Measurements from ENCODE around the gene CFAP20DC.

CFAP20DC gene

DNA sequence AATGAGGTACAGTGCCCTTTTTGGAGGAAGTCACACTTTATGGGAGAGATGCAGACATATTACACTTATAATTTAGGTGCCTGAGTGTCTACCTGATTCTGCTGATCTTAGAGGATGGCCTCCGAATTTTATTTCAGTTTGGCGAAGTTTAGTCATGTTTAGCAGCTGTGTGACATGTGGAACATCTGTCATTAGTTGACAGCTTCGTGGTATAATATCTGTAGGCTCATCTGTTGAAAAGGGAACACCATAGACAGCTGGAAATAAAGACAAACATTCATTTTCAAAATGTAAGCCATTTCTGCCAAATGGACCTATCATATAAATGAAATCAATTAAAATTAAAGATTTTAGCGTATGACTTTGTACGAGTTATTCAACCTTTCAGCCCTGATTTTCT is 165.4 kb downstream of the CFAP20DC start:
- ChIA-PET CTCF (no interaction called here), POLR2A (no interaction called here)
- no peak for TF ChIP-seq SUZ12 (IDR thresholded peaks at IDR 0.05)
- TF ChIP-seq ZNF384 (IDR thresholded peaks at IDR 0.05) = no peak
- no peak for TF ChIP-seq NFRKB (IDR thresholded peaks at IDR 0.05)

DNA sequence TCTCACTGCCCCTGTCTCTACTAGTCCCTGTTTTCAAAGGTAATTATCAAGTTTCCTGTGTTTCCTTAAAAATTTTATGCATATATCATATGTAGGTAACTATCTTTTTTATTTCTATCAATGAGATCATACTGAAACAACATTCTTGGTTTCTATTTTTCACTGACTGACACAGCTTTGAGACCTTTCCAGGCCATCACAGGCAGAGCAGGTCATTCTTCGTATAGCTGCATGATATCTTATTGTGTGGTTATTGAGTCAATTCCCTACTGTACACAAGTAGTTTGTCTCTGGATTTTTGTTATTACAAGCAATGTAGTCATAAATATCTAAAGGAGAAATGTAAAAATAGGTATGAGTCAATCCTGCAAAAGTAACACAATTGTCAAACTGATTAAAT is 169.6 kb downstream of the CFAP20DC start:
- no peak for DNase-seq (ENCODE audit: extremely low spot score)
- CTCF ChIA-PET = no interaction called here
- POLR2A ChIA-PET = no interaction called here
- TF ChIP-seq L3MBTL2 (conservative IDR thresholded peaks at IDR 0.05) (no peak), HDGF (IDR thresholded peaks at IDR 0.05; ENCODE audit: borderline replicate concordance) (no peak), SUZ12 (IDR thresholded peaks at IDR 0.05) (no peak), FOXK2 (IDR thresholded peaks at IDR 0.05) (no peak), LEF1 (IDR thresholded peaks at IDR 0.05; ENCODE audit: borderline replicate concordance) (no peak), BHLHE40 (IDR thresholded peaks at IDR 0.05; ENCODE audit: borderline replicate concordance) (no peak), CTBP1 (IDR thresholded peaks at IDR 0.05; ENCODE audit: borderline replicate concordance) (no peak), NFRKB (IDR thresholded peaks at IDR 0.05) (no peak), ELF4 (IDR thresholded peaks at IDR 0.05) (no peak), ZNF384 (IDR thresholded peaks at IDR 0.05) (no peak), FOXM1 (IDR thresholded peaks at IDR 0.05; ENCODE audit: borderline replicate concordance) (no peak), FOXA1 (IDR thresholded peaks at IDR 0.05) (no peak), TARDBP (IDR thresholded peaks at IDR 0.05) (no peak)
- TF ChIP-seq, protein P1, sequence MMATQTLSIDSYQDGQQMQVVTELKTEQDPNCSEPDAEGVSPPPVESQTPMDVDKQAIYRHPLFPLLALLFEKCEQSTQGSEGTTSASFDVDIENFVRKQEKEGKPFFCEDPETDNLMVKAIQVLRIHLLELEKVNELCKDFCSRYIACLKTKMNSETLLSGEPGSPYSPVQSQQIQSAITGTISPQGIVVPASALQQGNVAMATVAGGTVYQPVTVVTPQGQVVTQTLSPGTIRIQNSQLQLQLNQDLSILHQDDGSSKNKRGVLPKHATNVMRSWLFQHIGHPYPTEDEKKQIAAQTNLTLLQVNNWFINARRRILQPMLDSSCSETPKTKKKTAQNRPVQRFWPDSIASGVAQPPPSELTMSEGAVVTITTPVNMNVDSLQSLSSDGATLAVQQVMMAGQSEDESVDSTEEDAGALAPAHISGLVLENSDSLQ (IDR thresholded peaks at IDR 0.05) = no peak

More for the DNA sequence above, 165.4 kb downstream of the CFAP20DC start:
- DNase-seq (ENCODE audit: extremely low spot score) = no peak

GRCh38 chr3:58874795-58875194 is 175.0 kb downstream of the CFAP20DC start:
- ChIA-PET POLR2A (no interaction called here), CTCF (no interaction called here)
- no peak for DNase-seq (ENCODE audit: extremely low spot score)
- TF ChIP-seq BHLHE40 (IDR thresholded peaks at IDR 0.05; ENCODE audit: borderline replicate concordance) = no peak
- no peak for TF ChIP-seq SP1 (IDR thresholded peaks at IDR 0.05)
- TF ChIP-seq TARDBP (IDR thresholded peaks at IDR 0.05) = no peak
- TF ChIP-seq, protein P1 (IDR thresholded peaks at IDR 0.05) = no peak
- TF ChIP-seq HDGF (IDR thresholded peaks at IDR 0.05; ENCODE audit: borderline replicate concordance) = no peak
- TF ChIP-seq ELF4 (IDR thresholded peaks at IDR 0.05) = no peak

- DNase-seq (ENCODE audit: extremely low spot score) = no peak
- ChIA-PET CTCF (no interaction called here), POLR2A (no interaction called here)
- no peak for TF ChIP-seq SP1 (IDR thresholded peaks at IDR 0.05)
- no peak for TF ChIP-seq FOXM1 (IDR thresholded peaks at IDR 0.05; ENCODE audit: borderline replicate concordance)
- TF ChIP-seq BHLHE40 (IDR thresholded peaks at IDR 0.05; ENCODE audit: borderline replicate concordance) = no peak
- TF ChIP-seq TARDBP (IDR thresholded peaks at IDR 0.05) = no peak
Measured at GRCh38 chr3:58874248-58874741, 175.5 kb downstream of the CFAP20DC start.

DNA sequence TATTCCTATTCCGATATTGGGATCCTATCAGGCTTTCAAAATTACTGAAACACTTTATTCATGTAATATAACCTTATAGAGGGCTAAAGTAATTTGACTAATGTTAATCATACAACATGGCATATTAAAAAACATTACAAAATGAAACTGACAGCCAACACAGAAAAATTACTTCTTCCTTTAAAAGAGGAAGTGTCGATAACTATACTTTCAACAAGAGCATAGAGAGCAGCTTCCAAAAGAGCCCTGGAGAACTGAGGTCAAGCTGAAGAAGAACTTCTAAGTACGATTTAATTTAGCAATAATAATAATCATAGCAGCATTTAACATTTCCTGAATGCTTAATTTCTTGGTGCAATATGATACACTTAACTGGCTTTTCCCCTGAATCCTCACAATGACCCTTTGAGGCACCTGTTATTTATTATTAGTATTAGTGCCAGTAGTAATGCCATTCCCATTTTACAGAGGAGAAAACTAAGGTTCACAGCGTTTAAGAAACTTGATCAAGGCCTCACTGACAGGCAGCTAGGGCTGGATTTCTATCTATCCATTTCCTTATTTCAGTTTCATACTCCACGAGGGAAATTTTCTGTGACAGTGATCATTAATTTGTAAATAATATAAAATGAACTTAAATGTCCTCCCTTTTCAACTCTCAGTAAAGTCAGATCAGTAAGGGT is 181.6 kb downstream of the CFAP20DC start:
- POLR2A ChIA-PET = no interaction called here
- CTCF ChIA-PET = no interaction called here
- TF ChIP-seq TARDBP (IDR thresholded peaks at IDR 0.05) (no peak), FOXK2 (IDR thresholded peaks at IDR 0.05) (no peak), SUZ12 (IDR thresholded peaks at IDR 0.05) (no peak), FOXA1 (IDR thresholded peaks at IDR 0.05) (no peak), LEF1 (IDR thresholded peaks at IDR 0.05; ENCODE audit: borderline replicate concordance) (no peak), ZNF384 (IDR thresholded peaks at IDR 0.05) (no peak), FOXM1 (IDR thresholded peaks at IDR 0.05; ENCODE audit: borderline replicate concordance) (no peak), NFRKB (IDR thresholded peaks at IDR 0.05) (no peak), L3MBTL2 (conservative IDR thresholded peaks at IDR 0.05) (no peak), CTBP1 (IDR thresholded peaks at IDR 0.05; ENCODE audit: borderline replicate concordance) (no peak), BHLHE40 (IDR thresholded peaks at IDR 0.05; ENCODE audit: borderline replicate concordance) (no peak), SP1 (IDR thresholded peaks at IDR 0.05) (no peak), ELF4 (IDR thresholded peaks at IDR 0.05) (no peak), ARNT (IDR thresholded peaks at IDR 0.05) (no peak), HDGF (IDR thresholded peaks at IDR 0.05; ENCODE audit: borderline replicate concordance) (no peak)
- TF ChIP-seq, protein P1 (IDR thresholded peaks at IDR 0.05) = no peak
- DNase-seq (ENCODE audit: extremely low spot score) = no peak

DNA sequence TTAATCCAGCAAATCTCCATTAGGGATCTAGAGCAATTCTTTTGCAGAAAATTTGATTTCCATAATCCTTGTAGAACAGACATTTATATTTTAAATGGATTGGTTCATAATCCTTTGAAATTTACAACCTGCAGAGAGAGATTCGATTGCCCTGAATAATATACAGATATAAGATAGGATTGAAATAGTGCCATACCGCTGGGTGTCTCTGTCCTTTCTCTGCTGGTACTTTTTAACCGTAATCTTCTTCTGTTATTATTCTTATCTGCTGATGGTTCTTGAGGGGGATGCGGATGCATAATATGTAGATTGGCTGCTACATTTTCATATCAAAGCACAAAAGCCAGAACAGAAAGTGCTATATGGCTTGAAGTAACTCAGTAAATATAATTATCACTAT is 182.2 kb downstream of the CFAP20DC start:
- ChIA-PET CTCF (no interaction called here), POLR2A (no interaction called here)
- DNase-seq (ENCODE audit: extremely low spot score) = no peak
- no peak for TF ChIP-seq CTBP1 (IDR thresholded peaks at IDR 0.05; ENCODE audit: borderline replicate concordance)
- TF ChIP-seq, protein P1 (IDR thresholded peaks at IDR 0.05) = no peak
- TF ChIP-seq ZNF384 (IDR thresholded peaks at IDR 0.05) = no peak
- TF ChIP-seq FOXK2 (IDR thresholded peaks at IDR 0.05) = no peak
- TF ChIP-seq BHLHE40 (IDR thresholded peaks at IDR 0.05; ENCODE audit: borderline replicate concordance) = no peak
- no peak for TF ChIP-seq ELF4 (IDR thresholded peaks at IDR 0.05)
- no peak for TF ChIP-seq HDGF (IDR thresholded peaks at IDR 0.05; ENCODE audit: borderline replicate concordance)
- TF ChIP-seq FOXM1 (IDR thresholded peaks at IDR 0.05; ENCODE audit: borderline replicate concordance) = no peak
